Peyer's patch (tissue), 4 donors: ENCODE data around the gene ELP4. TPM values are rescaled to one million over a fixed set of nuclear protein-coding genes. Genes with fewer than 3 reads are reported as not detected.
"Not testable (repeated sequence)": the region's sequence is repeated elsewhere in the genome, so short reads cannot be mapped to it uniquely, and the experiment has no call there.

ENCODE experiments used
- DNase-seq, 3 donors: peaks; one replicate each; pipeline ENCODE4 v3.0.0-alpha.2; 2017 to 2019
- H3K27ac ChIP-seq, 4 donors: fragments of 200-600 bp; sonication (generic); one replicate each; pipeline ENCODE4 v1.5.1; 2016 to 2019
- H3K27me3 ChIP-seq, 2 donors: fragments of 200-600 bp; sonication (generic); one replicate each; pipeline ENCODE4 v1.5.1; 2019
- H3K36me3 ChIP-seq, 3 donors: fragments of 200-600 bp; sonication (generic); one replicate each; pipeline ENCODE4 v1.5.1; 2016 to 2019
- H3K4me1 ChIP-seq, 4 donors: fragments of 200-600 bp; sonication (generic); one replicate each; pipeline ENCODE4 v1.5.1; 2016 to 2019
- H3K4me3 ChIP-seq, 4 donors: fragments of 200-600 bp; sonication (generic); 1 replicate in 3 of 4; 2 replicates in 1 of 4; pipeline ENCODE4 v1.5.1; 2016 to 2019; ENCODE audit warnings: mild to moderate bottlenecking in 1 of 4
- H3K9me3 ChIP-seq, 4 donors: fragments of 200-600 bp; sonication (generic); one replicate each; pipeline ENCODE4 v1.5.1; 2016 to 2019; ENCODE audit warnings: mild to moderate bottlenecking in 1 of 4
- CTCF ChIP-seq, 6 experiments: fragments of 450-650 bp in 4 of 6; fragments of 200-600 bp in 2 of 6; sonication (generic) in 1 of 6; IDR thresholded peaks; one replicate each; pipeline ENCODE4 v1.5.1; 2017 to 2019; ENCODE audit warnings: antibody characterized with exemption in 6 of 6, mild to moderate bottlenecking in 3 of 6, moderate library complexity in 1 of 6
- POLR2A ChIP-seq, 2 donors: fragments of 450-650 bp; IDR thresholded peaks; one replicate each; pipeline ENCODE4 v1.5.1; 2017; ENCODE audit warnings: antibody characterized with exemption in 2 of 2, mild to moderate bottlenecking in 2 of 2, moderate library complexity in 2 of 2
- total RNA-seq, 4 donors: library from RNA; depleted of rRNA; stranded (reverse); fragments of >200 nt; gene quantifications; one replicate each; pipeline ENCODE4 v1.1.0, GENCODE V29; 2016

Gene ELP4
- total RNA-seq, 4 donors from 2014 or later = 13.3 to 33.0 (median 21.3) TPM

GRCh38 chr11:31664129-31664528 lies 154.6 kb downstream of the ELP4 start:
- TF ChIP-seq CTCF (IDR thresholded peaks at IDR 0.05) = no peak
- no peak for TF ChIP-seq POLR2A (IDR thresholded peaks at IDR 0.05)
- Histone ChIP-seq H3K27me3 (no peaks in the 10 kb centered on the region), H3K27ac (no peak overlapping the region), H3K4me1 (no peaks in the 10 kb centered on the region), H3K4me3 (no peak overlapping the region), H3K9me3 (no peaks in the 10 kb centered on the region), H3K36me3 (no peaks in the 10 kb centered on the region)
- DNase-seq = no peak

- H3K4me1 ChIP-seq = no peaks in the 10 kb centered on the region
- no peaks in the 10 kb centered on the region for H3K36me3 ChIP-seq
- TF ChIP-seq POLR2A (IDR thresholded peaks at IDR 0.05) (no peak), CTCF (IDR thresholded peaks at IDR 0.05) (no peak)
- H3K4me3 ChIP-seq = no peak overlapping the region
- DNase-seq = no peak
- no peaks in the 10 kb centered on the region for H3K27me3 ChIP-seq
- H3K27ac ChIP-seq = no peak overlapping the region
- H3K9me3 ChIP-seq = no peaks in the 10 kb centered on the region
Measured at GRCh38 chr11:31664954-31665353, 155.4 kb downstream of the ELP4 start.

- Histone ChIP-seq H3K4me1 (no peaks in the 10 kb centered on the region), H3K36me3 (no peaks in the 10 kb centered on the region), H3K27ac (no peak overlapping the region), H3K27me3 (no peaks in the 10 kb centered on the region), H3K9me3 (no peaks in the 10 kb centered on the region), H3K4me3 (no peak overlapping the region)
- TF ChIP-seq CTCF (IDR thresholded peaks at IDR 0.05) (no peak), POLR2A (IDR thresholded peaks at IDR 0.05) (no peak)
- DNase-seq = no peak
Measured at GRCh38 chr11:31671681-31672080, 162.1 kb downstream of the ELP4 start.

DNA sequence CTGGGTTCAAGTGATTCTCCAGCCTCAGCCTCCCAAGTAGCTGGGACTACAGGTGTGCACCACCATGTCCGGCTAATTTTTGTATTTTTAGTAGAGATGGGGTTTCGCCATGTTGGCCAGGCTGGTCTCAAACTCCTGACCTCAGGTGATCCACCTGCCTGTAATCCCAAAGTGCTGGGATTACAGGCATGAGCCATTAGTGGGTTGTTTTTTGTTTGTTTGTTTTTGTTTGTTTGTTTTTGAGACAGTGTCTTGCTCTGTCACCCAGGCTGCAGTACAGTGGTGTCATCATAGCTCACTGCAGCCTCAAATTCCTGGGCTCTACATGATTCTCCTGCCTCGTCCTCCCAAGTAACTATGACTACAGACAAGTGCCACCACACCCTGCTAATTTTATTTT lies 163.5 kb downstream of the ELP4 start:
- H3K27ac ChIP-seq, H3K4me3 ChIP-seq, H3K4me1 ChIP-seq, H3K36me3 ChIP-seq, DNase-seq, H3K9me3 ChIP-seq, H3K27me3 ChIP-seq: not testable (repeated sequence)

DNA sequence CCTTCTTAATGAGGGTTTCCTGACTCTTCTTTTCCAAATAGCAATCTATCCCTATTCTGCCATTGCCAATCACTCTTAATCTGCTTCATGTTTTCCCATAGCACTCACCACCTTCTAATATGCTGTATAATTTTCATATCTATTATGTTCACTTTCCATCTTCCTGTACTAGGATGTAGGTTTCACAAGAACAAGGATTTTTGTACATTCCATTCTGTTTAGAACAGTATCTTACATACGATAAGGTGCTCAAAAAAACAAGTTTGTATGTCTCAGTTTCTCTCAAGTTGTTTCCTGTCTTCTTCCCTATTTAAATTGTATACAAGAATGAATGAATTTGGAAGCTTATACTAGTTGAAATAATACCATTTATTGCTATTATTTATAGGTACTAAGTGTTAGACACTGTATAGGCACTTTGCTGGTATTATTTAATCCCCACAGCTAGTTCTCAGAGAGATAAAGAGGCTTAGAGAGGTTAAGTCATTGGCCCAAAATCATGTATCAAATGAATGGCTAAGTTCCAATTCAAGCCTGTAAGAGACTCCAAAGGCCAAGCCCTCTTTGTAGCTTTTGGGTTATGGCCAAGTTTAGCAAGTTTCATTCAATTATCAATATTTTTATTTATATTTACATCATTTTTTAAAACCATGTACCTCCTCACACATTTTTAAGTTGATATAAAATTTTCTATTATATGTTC lies 166.9 kb downstream of the ELP4 start:
- H3K4me3 ChIP-seq = no peak overlapping the region
- H3K4me1 ChIP-seq = no peaks in the 10 kb centered on the region
- no peak overlapping the region for H3K27ac ChIP-seq
- H3K9me3 ChIP-seq = no peaks in the 10 kb centered on the region
- no peak for DNase-seq
- H3K27me3 ChIP-seq = no peaks in the 10 kb centered on the region
- no peaks in the 10 kb centered on the region for H3K36me3 ChIP-seq
- no peak for TF ChIP-seq POLR2A (IDR thresholded peaks at IDR 0.05)
- TF ChIP-seq CTCF (IDR thresholded peaks at IDR 0.05) = no peak

DNA sequence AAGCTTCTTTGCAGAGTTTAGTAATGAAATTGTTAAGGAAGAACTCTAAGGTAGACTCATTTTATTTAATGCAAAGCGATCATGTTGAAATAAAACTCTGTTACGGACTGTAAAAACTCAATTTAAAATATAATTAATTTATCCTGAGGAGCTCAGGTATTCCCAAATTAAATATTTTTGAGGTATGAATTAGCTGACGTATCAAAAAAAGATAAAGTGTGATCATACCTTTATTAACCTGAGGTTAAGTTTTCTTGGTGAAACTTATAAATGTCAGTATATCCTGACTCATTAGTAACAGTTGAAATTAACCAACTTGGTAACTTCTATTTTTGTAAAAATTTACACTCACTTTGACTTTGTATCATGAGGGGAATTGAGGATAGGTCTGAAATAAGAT lies 171.2 kb downstream of the ELP4 start:
- no peak for TF ChIP-seq POLR2A (IDR thresholded peaks at IDR 0.05)
- no peak for TF ChIP-seq CTCF (IDR thresholded peaks at IDR 0.05)
- no peak for DNase-seq
- Histone ChIP-seq H3K27me3 (no peaks in the 10 kb centered on the region), H3K27ac (no peak overlapping the region), H3K4me3 (no peak overlapping the region), H3K9me3 (no peaks in the 10 kb centered on the region), H3K36me3 (no peaks in the 10 kb centered on the region), H3K4me1 (no peaks in the 10 kb centered on the region)
